ENCODE measurements around the gene RECQL.
A peak's percentile ranks its signal among the peaks of the same experiment; 100 is the strongest.

RECQL gene, protein sequence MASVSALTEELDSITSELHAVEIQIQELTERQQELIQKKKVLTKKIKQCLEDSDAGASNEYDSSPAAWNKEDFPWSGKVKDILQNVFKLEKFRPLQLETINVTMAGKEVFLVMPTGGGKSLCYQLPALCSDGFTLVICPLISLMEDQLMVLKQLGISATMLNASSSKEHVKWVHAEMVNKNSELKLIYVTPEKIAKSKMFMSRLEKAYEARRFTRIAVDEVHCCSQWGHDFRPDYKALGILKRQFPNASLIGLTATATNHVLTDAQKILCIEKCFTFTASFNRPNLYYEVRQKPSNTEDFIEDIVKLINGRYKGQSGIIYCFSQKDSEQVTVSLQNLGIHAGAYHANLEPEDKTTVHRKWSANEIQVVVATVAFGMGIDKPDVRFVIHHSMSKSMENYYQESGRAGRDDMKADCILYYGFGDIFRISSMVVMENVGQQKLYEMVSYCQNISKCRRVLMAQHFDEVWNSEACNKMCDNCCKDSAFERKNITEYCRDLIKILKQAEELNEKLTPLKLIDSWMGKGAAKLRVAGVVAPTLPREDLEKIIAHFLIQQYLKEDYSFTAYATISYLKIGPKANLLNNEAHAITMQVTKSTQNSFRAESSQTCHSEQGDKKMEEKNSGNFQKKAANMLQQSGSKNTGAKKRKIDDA

GRCh38 chr12:21501258-21502163 lies at the start of gene RECQL, which contains the start of gene GOLT1B:
Gene RECQL (minus strand): TSS chr12:21501635. CDS start chr12:21499570, 2,065 bp downstream.
Gene GOLT1B (plus strand): TSS chr12:21501789. CDS start chr12:21501924, 135 bp downstream.
- peak; percentile 72 to 87 for DNase-seq (ENCODE audit: low read depth in 2 of 2)

- no peak for DNase-seq (ENCODE audit: low read depth in 2 of 2)
Measured at GRCh38 chr12:21547437-21547836, 46.0 kb upstream of the RECQL start.

DNA sequence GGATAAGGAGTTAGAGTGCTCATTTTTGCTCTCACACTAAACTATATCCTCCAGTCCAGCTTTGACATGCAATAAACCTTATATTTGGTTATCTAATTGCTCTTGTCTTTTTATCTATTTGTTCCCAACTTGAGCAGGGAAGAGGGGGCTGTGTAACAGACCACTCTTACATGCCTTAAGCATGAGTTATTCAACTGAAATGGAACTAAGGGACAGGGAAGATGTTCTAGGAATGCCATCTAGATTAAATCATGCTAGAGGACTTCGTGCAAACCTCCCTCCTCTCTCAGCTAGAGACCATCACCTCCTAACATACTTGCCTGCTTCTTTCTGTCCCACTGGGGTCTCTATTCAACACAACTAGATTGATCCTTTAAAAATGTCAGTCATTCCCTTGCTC lies 45.3 kb upstream of the RECQL start:
- DNase-seq (ENCODE audit: low read depth in 2 of 2) = no peak

- DNase-seq (ENCODE audit: low read depth in 2 of 2) = no peak
Measured at GRCh38 chr12:21545557-21545956, 44.1 kb upstream of the RECQL start.

DNA sequence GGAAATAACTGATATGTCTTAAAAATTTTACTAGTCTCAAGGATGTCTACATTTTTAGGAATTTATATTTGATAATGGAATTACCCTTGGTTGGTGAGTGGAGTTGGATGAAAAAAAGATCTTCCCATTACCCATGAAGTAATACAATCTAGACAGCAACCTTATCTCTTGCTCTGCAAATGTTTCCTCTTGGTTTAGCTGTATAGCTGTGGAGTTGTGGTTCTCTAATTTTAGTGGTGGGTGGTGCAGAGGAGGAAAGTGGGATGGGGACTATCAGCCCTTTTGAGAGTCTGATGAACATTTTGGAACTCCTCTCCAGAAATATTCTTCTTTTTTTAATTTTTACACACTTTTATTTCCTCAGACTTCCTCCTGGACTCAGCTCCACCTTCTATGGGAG lies 41.7 kb upstream of the RECQL start:
- no peak for DNase-seq (ENCODE audit: low read depth in 2 of 2)

DNA sequence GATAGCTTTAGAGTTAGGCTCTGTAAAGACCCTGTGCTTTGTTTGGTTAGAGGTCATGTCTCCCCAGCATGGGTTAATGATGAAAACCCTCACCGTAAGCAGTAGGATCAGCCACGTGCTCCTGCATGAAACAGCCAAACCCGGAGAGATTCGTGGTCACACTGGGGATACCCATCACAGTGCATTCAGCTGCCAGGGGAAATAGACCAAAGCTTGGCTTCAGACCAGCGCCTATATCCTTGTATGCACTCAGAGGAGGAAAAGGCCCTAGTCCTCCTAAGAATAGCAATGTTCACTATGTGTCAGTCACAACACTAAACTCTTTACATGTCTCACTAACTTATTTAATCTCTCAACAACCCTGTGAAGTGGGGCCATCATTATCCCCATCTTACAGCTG lies 41.0 kb upstream of the RECQL start:
- no peak for DNase-seq (ENCODE audit: low read depth in 2 of 2)

DNA sequence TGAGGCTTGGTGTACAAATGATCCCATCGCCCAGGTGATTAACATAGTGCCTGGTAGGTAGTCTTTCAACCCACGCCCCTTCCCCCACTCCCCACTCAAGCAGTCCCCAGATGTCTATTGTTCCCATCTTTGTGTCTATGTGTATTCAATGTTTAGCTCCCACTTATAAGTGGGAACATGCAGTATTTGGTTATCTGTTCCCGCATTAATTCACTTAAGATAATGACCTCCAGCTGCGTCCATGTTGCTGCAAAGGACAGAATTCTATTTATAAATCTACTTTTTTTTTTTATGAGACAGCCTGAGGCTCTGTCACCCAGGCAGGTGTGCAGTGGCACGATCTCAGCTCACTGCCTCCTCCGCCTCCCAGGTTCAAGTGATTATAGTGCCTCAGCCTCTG lies 40.3 kb upstream of the RECQL start:
- DNase-seq (ENCODE audit: low read depth in 2 of 2) = no peak

GRCh38 chr12:21539797-21540196 lies 38.4 kb upstream of the RECQL start:
- no peak for DNase-seq (ENCODE audit: low read depth in 2 of 2)

DNA sequence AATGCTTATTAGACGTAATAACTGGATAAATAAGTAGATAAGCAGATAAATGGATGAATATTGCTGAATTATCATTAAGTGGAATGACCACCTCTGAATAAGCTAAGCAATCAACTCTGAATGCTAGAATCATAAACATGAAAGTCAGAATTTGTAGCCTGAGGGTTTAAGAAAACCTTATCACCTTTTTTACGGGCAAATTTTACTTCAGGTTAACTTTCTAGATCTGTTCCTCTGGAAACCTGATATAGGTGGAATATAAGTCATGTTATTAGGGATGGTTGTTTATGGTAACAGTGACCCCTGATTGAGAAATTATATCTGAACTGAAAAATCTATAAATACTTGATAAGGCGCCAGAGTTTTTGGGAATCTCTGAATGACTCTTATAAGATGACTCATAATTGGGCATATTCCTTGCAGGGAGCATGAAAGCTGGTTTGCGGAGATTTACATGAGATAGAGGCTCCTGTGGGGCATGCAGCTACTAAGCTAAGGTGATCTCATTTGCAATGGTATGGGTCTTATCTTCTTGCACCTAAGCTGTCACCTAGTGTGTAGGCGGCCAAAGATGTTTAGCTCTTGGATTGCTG lies 36.7 kb upstream of the RECQL start:
- no peak for DNase-seq (ENCODE audit: low read depth in 2 of 2)

DNA sequence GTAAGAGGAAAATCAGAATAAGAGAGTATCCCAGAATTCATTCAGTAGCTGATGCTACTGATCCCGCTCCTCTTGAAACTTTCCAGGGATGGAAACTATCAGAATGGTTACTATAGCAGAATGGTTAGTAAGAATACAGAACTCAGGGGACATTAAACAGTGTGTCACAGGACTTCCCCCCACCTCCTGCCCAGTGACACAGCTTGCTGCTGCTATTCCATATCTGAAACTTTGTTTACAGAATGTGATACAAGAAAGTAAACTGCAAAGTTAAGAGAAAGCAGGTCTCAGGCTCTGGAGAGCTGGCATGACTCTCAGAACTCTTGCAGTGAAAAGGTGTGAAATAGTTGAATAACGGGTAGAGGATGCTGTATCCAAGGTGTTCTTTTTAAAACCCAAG lies 28.0 kb upstream of the RECQL start:
- no peak for DNase-seq (ENCODE audit: low read depth in 2 of 2)

DNA sequence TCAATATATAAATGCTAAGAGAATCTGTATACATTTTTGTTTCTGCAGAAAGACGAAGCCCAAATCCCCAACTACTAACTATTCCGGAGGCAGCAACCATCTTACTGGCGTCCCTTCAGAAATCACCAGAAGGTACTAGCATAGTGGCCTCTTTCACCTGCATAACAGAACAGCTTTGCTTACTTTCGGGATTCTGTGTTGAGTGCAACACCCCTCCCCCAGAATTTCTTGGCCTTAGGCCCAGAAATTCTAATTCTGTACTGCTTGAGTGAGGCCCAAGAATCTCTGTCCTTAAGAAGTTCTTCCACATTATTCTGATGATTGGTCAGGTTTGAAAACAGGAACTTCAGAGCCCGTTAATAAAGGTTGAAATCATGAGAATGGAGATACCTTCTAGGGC lies 27.5 kb upstream of the RECQL start:
- no peak for DNase-seq (ENCODE audit: low read depth in 2 of 2)

DNA sequence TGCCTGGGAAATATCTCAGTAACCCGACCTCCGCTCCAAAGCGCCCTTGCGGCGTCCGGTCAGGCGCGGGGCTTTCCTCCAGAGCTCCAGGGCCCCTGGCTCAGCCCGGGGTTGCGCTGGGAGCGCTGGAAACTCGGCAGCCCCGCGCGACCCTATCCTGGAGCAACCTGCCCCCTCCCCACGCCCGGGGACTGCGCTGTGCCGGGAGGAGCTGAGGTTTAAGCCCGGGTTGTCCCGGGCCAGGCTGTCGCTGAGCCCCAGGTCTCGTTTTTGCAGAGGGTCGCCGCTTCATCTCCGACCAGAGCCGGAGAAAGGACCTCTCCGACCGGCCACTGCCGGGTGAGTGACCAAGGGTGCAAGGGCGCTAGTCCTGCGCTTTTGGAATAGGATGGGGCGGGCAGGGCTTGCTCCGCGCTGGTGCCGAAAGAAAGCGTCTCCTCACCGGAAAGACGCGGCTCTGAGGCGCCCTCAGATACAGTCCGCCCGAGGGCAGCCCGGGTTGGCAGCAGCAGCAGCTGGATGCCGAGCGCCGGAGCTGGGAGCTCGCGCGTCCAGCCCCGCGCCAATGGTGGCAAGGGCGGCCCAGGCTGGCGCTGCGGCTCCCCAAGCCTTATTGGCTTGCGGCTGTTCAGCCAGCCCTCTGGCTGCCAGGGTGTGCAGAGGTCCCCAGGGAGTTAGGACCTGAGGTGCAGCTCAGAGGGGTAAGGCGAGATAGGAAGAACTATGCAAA lies 26.2 kb upstream of the RECQL start:
- DNase-seq (ENCODE audit: low read depth in 2 of 2) = peak in 1 of 2 donors; percentile 8

DNA sequence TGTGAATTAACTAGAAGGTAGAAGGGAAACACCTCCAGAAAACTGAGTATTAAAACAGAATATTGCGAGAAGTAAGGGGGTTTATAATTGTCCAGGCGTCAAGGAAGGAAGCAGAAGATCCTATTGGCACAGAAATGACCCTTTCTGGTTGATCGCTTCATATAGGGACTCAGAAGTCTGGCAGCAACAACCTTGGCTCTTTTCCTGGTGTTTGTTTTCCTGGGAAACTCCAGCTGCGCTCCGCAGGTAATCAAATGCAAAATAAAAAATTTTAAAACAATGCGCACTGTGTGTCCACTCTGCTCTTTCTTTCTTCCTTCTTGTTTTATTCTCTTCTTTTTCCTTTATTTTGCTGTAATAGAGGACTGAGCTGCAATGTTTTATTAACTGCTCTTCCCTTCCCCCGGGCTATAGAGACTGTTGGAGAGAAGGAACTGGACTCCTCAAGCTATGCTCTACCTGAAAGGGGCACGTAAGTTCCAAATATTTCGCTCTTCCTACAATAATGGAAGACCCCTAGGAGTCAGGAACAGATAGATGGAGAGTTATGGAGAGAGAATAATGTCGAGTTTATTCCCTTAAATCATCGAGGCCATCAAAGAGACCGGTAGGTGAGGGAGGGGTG lies 25.4 kb upstream of the RECQL start:
- no peak for DNase-seq (ENCODE audit: low read depth in 2 of 2)

- no peak for DNase-seq (ENCODE audit: low read depth in 2 of 2)
Measured at GRCh38 chr12:21526053-21526452, 24.6 kb upstream of the RECQL start, which contains the start of gene SPX. Gene SPX (plus strand): TSS chr12:21526296. CDS start chr12:21526473, 177 bp downstream.

DNA sequence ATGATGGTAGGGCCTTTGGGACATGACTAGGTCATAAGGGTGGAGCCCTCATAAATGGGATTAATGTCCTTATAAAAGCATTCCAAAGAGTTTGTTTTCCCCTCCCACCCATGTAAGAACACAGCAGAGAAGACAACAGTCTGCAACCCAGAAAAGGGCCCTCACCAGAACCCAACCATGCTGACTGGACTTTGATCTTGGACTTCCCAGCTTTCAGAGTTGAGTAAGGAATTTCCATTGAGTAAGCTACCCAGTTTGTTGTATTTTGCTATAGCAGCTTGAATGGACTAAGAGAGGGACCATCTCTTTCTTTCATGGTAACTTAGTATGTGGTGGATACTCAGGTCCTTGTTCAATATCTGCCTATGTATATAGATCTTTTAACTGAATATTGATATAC lies 21.7 kb upstream of the RECQL start:
- no peak for DNase-seq (ENCODE audit: low read depth in 2 of 2)

GRCh38 chr12:21521541-21521940 lies 20.1 kb upstream of the RECQL start:
- no peak for DNase-seq (ENCODE audit: low read depth in 2 of 2)

DNA sequence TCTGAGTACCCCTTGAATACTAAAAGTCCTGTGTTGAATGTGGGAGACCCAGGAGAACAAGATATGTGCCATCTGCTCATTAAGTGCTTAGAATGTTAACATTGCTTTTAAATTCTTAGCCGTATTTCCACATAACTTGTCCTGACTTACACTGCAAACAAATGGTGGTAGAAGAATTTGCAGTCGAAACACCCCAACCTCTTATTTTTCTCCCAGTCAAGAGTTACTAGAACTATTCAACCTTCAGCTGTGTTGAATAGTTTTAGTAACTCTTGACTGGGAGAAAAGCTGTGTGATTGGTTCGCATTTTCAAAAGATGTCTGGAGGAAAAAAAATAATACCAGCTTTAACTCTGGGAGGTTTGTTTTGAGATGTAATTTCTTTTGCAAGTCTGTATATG lies 17.0 kb upstream of the RECQL start:
- DNase-seq (ENCODE audit: low read depth in 2 of 2) = no peak

DNA sequence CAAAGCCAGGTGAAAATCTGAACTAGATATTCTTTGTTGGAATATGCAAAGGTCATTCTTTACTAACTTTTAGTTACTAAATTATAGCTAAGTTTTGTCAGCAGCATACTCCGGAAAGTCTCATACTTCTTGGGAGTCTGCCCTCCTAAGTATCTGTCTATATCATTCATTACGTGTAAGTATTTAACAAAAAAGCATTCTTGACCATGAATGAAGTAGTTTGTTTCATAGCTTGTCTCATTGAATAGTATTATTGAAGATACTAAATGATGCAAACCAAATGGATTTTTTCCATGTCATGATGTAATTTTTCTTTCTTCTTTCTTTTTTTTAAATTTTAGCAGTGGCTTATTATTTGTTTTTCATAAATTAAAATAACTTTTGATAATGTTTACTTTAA lies 14.8 kb upstream of the RECQL start:
- DNase-seq (ENCODE audit: low read depth in 2 of 2) = no peak

DNA sequence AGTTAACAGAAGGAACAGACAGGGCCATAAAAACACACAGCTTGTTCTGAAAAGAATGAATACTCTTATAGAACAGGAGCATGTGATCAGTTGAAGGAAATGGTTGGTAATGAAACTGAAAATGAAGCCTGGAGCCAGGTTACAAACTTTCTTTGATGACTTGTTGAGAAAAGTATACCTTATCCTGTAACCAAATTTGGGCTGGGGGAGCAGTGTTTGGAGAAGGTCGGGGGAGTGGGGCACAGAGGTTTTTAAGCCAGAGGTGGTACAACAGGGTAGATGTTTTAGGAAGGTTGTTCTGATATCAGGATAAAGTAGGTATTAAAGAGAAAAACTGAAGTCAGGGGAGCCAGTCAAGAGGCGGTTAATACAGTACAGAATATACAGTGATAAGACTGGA lies 8.3 kb upstream of the RECQL start:
- no peak for DNase-seq (ENCODE audit: low read depth in 2 of 2)

GRCh38 chr12:21507849-21508248 lies 6.4 kb upstream of the RECQL start:
- no peak for DNase-seq (ENCODE audit: low read depth in 2 of 2)

- no peak for DNase-seq (ENCODE audit: low read depth in 2 of 2)
Measured at GRCh38 chr12:21505888-21506287, 4.5 kb upstream of the RECQL start.
